GM18517 (cell line): ENCODE data around the gene IGIP.
A peak's percentile ranks its signal among the peaks of the same experiment; 100 is the strongest.
"Not testable (repeated sequence)": the region's sequence is repeated elsewhere in the genome, so short reads cannot be mapped to it uniquely, and the experiment has no call there.

ENCODE experiments used
- ATAC-seq: cut with Tn5 transposase; IDR thresholded peaks from one replicate; pipeline ENCODE4 v1.9.1; 2021; ENCODE audit warnings: mild to moderate bottlenecking, moderate library complexity; ENCODE audit not compliant: unreplicated experiment

The IGIP gene

GRCh38 chr5:140140435-140140834, 14.7 kb downstream of the IGIP start:
- no peak for ATAC-seq

GRCh38 chr5:140141241-140141640, 15.5 kb downstream of the IGIP start:
- ATAC-seq = no peak

GRCh38 chr5:140142246-140142645, 16.5 kb downstream of the IGIP start:
- no peak for ATAC-seq

GRCh38 chr5:140142856-140143255, 17.1 kb downstream of the IGIP start:
- no peak for ATAC-seq

GRCh38 chr5:140143521-140144258, 18.0 kb downstream of the IGIP start:
- ATAC-seq = peak; percentile 13

- no peak for ATAC-seq
Measured at GRCh38 chr5:140145256-140145655, 19.5 kb downstream of the IGIP start.

GRCh38 chr5:140145818-140146522, 20.2 kb downstream of the IGIP start:
- no peak for ATAC-seq

- ATAC-seq = no peak
Measured at GRCh38 chr5:140146523-140146842, 20.7 kb downstream of the IGIP start.

- no peak for ATAC-seq
Measured at GRCh38 chr5:140147460-140147859, 21.7 kb downstream of the IGIP start.

- no peak for ATAC-seq
Measured at GRCh38 chr5:140148508-140148907, 22.8 kb downstream of the IGIP start.

GRCh38 chr5:140150201-140150600, 24.5 kb downstream of the IGIP start:
- ATAC-seq = no peak

- ATAC-seq = no peak
Measured at GRCh38 chr5:140151144-140152021, 25.6 kb downstream of the IGIP start.

- no peak for ATAC-seq
Measured at GRCh38 chr5:140152022-140152999, 26.6 kb downstream of the IGIP start.

GRCh38 chr5:140153255-140153654, 27.5 kb downstream of the IGIP start:
- ATAC-seq = no peak

GRCh38 chr5:140153905-140154304, 28.2 kb downstream of the IGIP start:
- no peak for ATAC-seq

GRCh38 chr5:140154710-140155381, 29.1 kb downstream of the IGIP start:
- ATAC-seq = not testable (repeated sequence)

- peak; percentile 91 for ATAC-seq
Measured at GRCh38 chr5:140157032-140157781, 31.5 kb downstream of the IGIP start.

- ATAC-seq = no peak
Measured at GRCh38 chr5:140159014-140159927, 33.5 kb downstream of the IGIP start.
